GM04503 (cell line): Measurements from ENCODE around the gene SELENOM.
"Not testable (repeated sequence)": the region's sequence is repeated elsewhere in the genome, so short reads cannot be mapped to it uniquely, and the experiment has no call there.

ENCODE experiments used
- DNase-seq: peaks from one replicate; pipeline ENCODE4 v3.0.0-alpha.2; 2012; ENCODE audit warnings: low read depth

SELENOM gene

DNA sequence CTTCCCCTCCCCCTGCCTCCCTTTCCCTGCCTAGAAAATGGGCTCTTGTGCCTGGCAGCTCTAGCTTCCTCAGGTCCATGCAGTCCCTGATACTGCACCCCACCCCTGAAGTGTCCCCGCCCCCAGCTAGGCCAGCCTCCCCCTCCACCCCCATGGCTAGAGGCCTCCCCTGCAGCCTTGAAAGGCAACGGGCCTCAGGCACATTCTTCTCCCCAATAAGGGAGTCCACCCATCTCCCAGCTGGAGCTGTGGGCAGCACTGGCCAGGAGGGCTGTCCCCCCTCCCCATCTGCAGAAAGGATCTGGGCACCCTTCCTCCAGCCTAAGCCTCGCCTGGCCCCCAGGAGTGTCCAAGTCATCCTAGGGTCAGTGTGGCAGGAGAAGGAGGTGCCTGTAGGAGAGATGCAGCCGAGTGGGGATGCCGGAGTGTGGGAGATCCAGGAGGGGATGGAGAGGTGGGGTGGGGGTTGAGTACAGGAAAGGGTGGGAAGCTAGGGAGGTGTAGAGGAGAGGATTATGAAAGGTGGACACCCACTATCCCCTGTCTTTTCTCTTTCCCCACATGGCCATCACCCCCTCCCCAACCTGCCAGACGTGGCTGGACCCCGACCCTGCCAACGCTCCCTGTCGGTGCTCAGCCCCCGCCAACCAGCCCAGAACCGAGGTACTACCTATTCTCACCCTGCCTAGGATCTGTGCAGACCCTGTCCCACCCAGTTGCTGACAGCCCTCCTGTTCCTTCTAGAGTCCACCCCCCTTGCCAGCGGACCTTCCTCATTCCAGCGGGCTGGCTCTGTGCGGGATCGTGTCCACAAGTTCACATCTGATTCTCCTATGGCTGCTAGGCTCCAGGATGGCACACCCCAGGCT, 16.9 kb downstream of the SELENOM start:
- DNase-seq: no peak

DNA sequence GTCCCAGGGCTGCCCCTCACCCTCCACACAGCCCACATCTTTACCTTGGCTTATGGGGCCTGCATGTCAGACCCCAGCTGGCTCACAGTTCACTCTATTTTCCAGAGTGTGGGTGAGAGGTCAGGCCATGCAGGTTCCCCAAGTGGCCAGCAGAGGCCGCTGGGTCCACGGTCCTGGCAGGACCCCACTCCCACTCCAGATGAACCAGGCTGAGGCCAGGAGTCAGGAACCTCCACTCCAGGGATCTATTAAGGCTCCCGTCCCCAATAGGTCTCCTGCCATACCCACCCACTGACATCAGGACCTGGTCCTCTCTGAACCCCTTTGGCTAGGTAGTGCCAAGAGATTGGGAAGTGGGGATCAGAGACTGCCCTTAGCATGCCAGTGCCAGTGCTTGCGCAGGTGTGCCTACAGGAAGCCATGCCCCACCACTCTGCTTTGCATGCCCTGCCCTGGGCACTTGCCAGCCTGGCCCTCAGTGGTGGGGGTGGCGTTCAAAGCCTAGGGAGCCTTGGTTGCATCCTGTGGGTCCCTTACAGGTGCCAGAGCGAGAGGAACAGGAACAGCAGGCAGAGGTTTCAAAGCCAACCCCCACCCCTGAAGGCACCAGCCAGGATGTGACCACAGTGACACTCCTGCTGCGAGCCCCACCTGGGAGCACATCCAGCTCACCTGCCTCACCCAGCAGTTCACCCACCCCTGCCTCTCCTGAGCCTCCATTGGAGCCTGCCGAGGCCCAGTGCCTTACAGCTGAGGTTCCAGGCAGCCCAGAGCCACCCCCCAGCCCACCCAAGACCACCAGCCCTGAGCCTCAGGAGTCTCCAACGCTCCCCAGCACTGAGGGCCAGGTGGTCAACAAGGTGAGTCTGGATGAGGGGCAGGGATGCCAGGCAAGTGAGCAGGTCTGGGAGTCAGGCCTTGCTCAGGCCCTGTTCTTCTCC, 17.9 kb downstream of the SELENOM start:
- no peak for DNase-seq

DNA sequence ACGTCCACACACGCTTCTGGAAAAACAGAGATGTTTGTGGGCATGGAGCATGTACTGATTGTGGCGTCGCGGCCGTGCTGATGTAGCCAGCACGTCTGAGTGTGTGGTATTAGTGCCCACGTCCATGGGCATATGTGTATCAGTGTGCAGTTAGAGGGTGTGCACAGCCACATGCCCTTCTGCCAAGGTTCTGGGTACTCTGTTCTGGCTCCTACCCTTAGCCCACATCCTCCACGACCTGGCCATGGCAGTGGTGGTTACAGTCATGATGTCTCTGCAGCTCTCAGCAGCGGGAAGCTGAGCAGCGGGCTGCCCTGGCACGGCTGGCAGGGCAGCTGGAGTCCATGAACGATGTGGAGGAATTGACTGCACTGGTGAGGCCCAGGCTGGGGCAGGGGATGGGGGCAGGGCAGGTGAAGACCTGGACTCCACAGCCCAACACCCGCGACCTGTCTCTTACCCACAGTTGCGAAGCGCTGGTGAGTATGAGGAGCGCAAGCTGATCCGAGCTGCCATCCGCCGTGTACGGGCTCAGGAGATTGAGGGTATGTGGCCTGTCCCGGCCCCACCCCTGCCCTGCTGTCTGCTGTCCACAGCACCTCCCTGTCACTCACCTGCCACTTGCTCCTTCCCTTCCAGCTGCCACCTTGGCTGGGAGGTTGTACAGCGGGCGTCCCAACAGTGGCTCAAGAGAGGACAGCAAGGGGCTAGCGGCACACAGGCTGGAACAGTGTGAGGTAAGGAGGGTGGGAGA, 19.0 kb downstream of the SELENOM start:
- DNase-seq: no peak

DNA sequence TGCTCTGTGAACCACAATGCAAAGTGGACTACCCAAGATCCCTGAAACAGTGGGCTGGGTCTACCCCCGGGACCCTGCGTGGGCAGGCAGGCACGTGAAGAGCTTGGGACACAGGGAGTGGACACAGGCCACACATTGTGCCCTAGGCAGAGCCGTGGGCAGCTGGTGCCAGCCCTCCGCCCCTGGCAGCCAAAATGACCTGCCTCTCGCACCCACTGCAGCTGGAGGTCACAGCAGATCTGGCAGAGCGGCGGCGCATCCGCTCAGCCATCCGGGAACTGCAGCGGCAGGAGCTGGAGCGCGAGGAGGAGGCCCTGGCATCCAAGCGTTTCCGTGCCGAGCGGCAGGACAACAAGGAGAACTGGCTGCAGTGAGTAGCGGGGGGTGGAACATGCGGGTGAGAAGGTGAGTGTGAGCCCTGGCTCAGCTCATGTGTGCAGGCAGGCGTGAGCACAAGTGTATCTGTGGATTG, 19.6 kb downstream of the SELENOM start:
- no peak for DNase-seq

- DNase-seq: no peak
Observed at GRCh38 chr22:31086703-31087330, 20.6 kb downstream of the SELENOM start.

DNA sequence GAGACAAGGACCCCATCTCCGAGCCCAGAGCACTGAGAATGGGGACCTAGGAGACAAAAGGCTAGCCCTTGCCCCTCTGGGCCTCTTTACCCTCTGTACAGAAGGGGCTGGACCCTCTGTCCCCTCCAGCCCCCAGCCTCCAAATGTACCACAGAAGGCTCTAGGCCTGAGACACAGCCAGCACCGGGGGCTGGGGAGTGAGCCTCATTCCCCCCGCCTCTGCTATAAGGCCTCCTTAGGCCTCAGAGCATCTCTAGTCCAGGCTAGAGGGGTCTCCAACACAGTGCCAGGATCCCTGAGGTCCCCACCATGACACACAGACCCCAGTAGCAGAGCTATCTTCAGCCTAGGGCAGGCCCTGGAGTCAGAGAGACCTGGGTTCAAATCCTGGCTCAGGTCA, 21.4 kb downstream of the SELENOM start:
- DNase-seq: no peak

- DNase-seq: no peak
Observed at GRCh38 chr22:31085493-31085824, 21.9 kb downstream of the SELENOM start.

GRCh38 chr22:31084811-31085492, 22.4 kb downstream of the SELENOM start:
- DNase-seq: no peak

DNA sequence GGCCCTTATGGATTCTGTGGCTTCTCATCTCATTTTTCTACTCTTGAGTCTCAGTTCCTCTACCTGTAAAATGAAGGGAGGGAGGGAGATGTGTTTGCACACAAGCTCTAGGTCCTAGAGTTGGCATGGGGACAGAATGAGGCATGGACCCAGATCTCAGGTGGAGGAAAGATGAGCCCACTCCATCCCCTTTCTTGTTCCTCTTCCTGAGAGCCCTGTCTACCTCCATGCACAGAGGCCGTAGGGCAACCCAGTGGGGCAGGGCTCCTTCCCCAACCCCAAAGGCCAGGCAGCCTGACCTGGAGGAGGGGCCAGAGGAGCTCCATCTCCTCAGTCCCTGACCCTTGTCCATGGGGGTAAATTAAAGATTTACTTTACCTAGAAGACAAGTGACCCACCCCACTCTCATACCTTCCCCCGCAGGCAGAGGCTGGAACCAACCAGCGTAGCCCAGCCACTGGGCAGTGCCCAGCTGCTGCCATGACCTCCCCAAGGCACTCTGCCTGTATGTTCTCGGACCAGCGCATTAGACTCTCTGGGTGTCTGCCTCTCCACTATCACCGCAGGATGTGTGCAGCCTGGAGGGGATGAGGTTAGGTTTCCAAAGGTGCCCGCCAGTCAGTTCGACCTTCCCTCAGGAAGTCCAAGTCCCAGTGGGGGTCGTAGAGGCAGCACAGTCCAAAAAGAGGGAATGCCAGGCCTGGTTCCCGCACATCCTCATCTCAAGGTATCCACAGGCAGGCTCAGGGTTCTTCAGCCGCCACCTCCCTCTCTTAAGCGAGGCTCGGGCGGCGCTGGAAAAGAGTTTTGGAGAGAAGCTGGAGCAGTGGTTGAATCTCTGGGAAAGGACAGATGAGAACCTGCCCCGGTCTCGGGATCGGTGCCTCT, 23.2 kb downstream of the SELENOM start:
- no peak for DNase-seq

GRCh38 chr22:31083377-31083768, 24.0 kb downstream of the SELENOM start:
- no peak for DNase-seq

DNA sequence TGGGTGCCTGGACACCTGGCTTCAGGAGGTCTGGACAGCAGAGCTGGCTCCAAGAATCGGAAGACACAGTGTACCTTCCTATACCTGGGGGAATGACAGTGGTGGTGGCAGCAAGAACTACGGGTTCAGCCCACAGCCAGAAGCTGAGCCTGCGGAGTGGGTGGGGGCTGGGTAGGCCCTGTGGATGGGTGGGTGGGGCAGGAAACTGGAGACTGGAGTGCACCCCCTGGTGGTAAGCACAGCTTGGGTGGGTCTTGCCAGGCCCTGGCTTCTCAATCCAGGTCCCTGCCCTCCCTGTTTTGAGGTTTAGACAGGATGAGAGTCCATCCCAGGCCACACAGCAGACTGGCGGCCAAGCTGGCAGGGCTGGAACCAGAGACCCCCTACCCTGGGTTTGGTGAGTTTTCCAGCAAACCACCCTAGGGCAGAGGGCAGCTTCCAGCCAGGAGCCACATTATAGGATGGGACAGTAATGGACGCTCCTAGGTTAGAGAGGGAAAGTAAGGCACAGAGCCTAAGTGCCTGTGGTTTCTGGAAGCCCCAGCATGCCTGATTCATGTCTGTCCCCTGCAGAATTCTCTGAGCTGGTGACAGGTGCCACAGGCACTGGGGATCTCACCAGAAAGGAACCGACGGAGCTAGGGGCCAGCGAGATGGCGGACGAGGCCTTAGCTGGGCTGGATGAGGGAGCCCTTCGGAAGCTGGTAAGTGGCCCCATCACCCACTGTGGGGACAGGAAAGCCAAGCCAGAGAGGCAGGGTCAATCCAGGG, 24.6 kb downstream of the SELENOM start:
- DNase-seq: no peak

GRCh38 chr22:31081963-31082605, 25.3 kb downstream of the SELENOM start:
- DNase-seq: no peak

- no peak for DNase-seq
Observed at GRCh38 chr22:31080848-31081649, 26.3 kb downstream of the SELENOM start, which contains the start of gene SMTN. Gene SMTN, plus strand, starts transcription at chr22:31081318. Its CDS starts 1,941 bp downstream, at chr22:31083259.

DNA sequence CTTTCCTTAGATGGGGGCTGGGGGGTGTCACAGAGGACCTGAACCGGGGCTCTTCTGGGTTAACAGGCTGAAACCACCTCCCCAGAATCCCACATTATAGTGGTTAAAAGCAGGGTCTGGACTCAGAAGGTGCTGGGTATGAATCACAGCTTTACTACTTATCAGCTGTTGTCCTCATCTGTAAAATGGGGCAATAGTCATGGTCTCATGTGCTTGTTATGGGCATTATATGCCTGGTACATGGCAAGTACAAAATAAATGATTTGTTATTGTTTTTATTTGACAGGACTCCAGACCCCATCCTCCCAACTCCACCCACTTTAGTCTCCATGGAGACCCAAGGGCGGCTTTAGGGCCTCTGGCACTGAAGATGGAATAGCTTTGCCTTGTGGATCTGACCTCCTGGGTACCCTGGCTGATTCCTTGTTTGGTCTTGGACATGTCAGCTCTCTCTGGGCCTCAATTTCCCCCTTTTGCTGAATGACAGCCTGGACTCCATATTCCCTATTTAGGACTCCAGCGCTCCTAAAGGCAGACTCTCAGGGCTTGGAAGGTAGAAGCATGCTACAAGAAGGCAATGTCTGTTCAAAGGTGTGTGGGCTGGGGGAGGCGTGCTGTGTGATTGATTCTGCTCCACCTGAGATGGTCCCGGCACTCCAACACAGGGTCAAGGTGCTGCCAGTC, 27.1 kb downstream of the SELENOM start:
- no peak for DNase-seq

DNA sequence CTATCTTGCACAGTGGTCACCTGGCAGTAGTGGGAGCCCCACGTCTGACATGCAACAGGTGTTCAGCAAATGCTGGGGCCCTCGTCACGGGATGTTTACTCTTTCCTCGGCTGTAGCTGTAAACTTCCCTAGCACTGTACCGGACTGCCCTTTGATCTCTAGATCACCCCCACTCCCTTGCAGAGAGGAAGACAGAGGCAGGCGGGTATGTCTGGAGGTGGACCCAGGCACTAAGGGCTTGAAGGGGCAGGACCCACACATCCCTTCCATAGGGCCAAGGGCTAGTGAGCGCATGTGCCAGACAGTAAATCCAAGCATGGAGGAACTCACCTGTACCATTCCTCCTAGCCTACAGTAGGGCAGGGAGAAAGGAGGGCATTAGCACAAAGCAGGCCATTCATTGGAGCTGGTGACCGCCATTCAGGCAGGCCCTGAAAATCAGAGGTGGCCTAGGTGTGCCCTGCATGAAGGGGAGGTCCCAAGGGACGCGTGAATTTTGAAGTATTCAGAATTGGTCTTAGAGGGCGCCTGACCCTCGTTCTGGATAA, 28.2 kb downstream of the SELENOM start:
- DNase-seq: no peak

DNA sequence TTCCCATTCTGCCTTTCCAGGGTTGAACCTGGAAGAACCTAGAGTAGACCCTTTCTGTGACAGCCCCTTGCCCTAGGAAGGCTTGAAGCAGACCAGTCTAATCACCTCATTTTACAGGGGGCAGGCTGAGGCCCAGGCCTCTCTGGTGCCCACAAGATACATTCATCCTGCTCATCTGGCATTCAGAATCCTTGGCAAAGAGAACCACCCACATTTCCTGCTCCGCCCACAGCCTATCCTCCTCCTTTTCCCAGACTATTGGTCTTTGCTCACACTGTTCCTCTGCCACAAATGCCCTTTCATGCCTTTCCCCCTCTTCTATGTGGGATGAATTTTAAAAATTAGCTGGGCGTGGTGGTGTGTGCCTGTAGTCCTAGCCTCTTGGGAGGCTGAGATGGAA, 29.0 kb downstream of the SELENOM start:
- not testable (repeated sequence) for DNase-seq

GRCh38 chr22:31077681-31078080, 29.7 kb downstream of the SELENOM start:
- no peak for DNase-seq
